Renal pelvis (tissue), 4 donors: Measurements from ENCODE around the gene CSDE1. TPM values are rescaled to one million over a fixed set of nuclear protein-coding genes. Genes with fewer than 3 reads are reported as not detected.
"Not testable (repeated sequence)": the region's sequence is repeated elsewhere in the genome, so short reads cannot be mapped to it uniquely, and the experiment has no call there.

ENCODE experiments used
- DNase-seq: peaks from one replicate; pipeline ENCODE4 v3.0.0-alpha.2; 2013
- polyA plus RNA-seq, 3 donors: library from polyadenylated mRNA; unstranded; fragments of 120-200 nt; gene quantifications; one replicate each; pipeline ENCODE4 v1.2.1, GENCODE V29; 2013; ENCODE audit not compliant: insufficient read length in 3 of 3

Gene CSDE1
- polyA plus RNA-seq, 3 donors: 394 to 452 (median 432) TPM

DNA sequence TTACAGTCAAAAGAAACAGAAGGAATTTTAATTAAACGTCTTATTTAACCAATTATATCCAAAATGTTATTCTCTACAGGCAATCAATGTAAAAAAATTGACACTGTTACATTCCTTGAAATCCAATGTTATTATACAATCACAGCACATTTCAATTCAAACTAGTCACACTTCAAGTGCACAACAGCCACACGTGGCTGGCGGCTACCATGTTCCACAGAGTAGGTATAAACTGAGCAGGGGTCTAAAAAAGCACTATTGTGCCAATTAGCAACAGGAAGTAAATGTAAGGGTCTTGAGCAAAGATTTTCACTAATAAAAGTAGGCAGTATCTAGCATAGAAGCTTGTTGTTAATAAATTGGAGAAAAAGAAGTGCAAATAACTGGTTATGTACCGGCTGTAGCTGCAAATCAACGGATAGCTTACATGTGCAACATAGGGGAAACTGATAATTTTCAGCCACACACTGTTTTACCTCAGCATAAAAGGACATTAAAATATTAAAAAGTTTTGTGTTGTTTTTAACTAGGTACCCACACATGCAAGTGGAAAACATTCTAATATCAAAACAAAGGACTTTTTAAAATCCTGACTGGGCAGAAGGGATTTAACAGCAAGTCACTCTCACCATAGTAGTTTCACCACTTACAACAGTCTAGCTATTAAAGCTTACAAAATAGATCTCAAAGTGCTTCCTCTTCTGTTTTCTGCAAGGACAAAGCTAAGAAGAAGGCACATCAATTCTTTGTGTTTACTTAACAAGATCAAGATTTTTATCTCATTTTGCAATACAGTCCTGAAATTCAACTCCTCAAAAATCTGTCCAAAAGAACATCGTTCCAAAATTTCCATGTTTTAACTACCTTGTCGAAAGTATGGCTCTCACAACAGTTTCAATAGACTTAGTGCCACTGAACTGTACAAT, 2.5 kb downstream of the CSDE1 start:
- no peak for DNase-seq

DNA sequence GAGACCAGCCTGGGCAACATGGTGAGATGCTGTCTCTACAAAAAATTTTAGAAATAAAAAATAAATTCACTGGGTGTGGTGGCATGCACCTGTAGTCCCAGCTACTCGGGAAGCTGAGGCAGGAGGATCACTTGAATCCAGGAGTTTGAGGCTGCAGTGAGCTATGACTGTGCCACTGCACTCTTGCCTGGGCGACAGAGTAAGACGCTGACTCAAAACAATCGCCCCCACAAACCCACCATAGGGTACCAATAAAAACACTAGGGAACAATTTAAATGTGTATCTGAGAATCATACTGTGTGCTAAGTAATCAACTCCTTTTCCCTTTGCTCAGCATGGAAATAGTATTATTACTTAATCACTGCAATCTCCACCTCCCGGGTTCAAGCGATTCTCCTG, 4.1 kb downstream of the CSDE1 start:
- not testable (repeated sequence) for DNase-seq

DNA sequence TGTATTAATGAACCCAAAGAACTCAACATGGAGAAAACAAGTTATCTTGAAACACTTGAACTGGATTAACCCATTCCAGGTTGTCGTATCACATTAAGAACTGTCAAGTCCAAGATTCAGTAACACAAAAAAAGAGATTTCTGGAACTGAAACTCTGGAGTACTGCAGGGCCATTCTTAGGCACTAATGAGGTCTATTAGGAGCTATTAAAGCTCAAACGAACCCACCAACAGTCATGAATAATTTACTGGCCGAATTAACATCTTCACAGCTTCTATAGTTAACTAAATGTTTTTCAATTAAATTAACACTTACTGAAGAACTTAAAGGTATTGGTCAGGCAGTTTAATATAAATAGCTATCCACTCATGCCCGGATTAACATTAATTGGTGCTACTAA, 4.6 kb downstream of the CSDE1 start:
- DNase-seq: no peak

DNA sequence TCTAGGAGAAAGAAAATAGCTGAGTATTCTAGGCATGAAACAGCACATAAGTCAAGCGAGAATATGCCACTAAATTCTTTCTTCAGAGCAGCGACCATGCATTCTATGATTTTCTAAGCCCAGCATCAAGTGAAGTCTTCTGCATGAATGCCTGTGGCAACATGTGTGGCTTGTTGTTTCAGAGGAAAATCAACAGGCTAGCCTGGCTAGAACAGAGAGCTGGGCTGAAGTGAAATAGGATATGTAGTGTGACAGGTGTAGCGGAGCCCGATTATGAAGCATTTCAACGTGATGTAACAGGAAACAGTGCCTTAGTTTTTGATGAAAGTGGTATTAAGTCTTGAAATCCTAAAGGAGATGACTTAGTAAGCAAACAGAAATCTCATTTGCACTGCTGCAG, 7.0 kb downstream of the CSDE1 start:
- DNase-seq: peak; percentile 12

DNA sequence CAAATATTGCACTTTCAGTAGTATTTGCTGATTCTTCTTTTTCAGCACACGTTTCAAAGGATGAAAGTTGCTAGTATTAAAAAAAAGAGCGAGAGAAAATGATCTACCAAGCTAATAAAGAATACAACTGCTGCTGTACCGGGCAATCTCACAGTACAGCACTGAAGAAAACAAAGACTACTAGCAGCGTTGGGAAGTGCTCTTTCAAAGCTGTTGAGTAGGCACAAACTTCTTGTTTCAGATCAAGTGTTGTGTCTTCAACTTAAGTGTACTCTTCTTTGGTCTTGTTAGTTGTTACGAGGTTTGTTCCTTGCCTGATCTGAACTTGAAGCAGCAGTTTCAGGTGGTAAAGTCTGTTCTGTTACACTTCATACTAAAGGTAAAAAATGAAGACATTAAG, 7.9 kb downstream of the CSDE1 start:
- DNase-seq: no peak

DNA sequence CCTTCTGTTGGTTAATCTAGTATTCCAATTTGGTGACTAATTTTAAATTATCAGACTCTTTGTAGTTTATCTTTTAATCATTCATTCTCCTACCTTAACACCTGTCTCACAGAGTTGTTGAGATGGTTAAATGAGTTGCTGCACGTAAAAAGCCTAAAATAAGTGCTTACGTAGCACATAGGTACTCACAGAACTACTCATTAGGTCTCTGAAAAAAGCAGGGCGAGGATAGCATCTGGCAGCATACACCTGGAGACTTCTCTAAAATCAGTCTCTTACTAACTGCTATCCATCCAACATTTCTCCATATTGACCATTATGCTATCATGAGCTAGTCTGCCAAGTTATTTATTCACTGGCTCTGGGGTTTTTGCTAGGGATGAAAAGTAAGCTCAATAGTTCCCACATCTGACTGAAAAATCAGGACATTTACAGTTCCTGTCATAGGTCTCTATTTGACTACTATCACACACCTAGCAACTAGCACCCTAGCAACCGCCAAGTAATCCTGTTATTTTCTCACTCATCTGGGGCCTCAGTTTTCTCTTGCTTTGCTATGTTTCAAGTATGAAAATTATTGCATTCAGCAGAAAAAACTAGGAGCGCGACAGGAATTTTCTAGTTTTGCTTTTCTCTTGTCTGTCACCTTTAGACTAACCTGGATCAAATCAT, 11.2 kb downstream of the CSDE1 start:
- DNase-seq: no peak

DNA sequence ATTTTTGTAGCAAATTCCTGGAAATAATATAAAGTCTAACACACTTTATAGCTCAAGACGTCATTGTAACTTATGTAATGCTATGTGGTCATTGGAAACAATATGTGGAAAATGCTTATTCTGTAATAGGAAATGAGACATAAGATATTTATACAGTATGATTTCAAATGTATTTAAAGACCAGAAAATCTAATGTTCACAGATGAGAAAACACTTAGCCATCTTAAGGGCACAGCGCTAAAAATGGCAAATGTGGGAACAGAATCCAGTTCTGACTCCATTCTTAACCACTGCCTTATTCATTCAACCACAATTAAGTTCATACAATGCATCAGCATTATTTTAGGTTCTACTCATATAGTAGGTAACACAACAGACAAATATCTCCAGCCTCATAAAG, 12.5 kb downstream of the CSDE1 start:
- no peak for DNase-seq

DNA sequence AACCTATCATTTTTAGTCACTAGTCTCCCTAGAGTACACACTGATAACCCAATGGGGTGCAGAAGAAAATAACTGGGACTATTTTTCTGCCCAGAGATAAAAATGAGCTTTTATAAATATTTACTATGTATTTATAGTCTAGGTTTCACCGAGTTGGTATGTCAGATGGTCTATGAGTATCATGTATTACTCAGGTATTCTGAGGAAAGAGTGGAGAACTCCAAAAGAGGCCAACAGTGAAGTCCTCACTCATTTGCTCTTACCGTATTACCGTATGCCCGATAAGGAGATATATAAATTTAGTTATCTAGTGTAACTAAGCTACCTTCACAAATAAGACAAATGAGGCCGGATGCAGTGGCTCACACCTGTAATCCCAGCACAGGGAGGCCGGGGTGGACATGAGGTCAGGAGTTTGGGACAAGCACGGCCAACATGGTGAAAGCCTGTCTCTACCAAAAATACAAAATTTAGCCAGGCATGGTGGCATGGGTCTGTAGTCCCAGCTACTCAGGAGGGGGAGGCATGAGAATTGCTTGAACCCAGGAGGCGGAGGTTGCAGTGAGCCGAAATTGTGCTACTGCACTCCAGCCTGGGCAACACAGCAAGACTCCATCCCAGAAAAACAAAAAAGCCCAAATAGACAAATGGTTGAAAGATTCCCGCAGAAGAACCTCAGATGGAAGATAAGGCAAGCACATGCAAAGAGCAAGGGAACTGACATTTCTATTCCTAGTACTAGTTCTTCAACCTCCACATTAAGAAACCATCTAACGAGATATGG, 15.6 kb downstream of the CSDE1 start:
- no peak for DNase-seq

DNA sequence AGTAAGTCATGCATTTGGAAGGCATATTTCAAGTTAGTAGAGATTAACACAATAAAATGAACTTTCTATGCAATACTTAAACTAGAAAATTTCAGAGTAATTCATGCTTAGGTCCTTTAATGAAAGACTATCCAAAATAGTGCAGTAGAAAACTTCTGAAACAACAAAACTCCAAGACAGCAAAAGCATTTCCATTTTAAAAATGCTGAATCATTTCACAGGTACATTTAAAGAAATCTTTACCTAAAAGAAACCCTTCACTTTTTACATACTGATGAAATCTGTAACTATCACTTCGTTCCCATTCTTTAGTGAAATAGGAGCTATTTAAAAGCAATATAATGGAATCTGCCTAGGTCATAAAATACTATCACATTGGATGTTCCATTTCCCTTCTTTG, 17.5 kb downstream of the CSDE1 start:
- no peak for DNase-seq

DNA sequence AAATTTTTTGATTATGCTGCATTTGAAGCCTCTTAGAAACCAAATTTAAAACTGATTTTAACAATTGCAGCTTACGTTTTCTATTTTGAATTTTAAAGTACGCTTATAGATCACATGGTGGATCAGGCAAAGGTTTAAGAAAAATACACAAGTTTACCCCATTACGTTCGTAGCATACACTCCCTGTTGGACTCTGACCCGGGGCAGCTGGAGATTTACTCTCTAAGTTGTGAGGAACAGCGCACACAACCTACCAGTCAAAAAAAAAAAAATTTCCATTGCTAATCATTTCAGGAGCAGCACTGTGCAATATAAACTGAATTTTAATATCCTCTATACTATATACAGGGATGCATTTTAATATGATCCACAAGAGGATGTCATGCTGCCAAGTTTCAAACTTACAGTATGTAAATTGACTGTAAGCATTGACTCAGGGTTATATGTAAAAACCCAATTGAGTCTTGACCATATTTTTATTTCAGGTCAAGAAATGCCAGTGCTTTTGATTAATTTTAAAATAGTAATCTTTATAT, 20.4 kb downstream of the CSDE1 start:
- DNase-seq: no peak

DNA sequence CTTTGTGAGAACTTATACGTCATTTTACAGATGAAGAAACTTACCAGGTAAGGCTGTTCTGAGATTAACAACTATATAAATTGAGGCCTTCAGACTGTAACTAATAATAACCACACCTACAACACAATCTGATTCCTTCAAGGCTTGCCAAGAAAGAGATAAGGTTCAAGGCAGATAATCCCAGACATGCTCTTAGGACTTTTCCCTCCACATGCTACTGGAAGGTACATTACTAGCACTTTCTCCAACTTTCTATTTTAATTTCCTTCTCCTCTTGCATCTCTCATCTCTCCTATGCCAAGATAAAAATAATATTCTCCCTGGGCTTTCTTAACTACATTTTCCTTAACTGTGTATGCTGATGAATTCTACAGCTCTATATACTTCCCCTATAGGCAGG, 22.3 kb downstream of the CSDE1 start:
- no peak for DNase-seq

DNA sequence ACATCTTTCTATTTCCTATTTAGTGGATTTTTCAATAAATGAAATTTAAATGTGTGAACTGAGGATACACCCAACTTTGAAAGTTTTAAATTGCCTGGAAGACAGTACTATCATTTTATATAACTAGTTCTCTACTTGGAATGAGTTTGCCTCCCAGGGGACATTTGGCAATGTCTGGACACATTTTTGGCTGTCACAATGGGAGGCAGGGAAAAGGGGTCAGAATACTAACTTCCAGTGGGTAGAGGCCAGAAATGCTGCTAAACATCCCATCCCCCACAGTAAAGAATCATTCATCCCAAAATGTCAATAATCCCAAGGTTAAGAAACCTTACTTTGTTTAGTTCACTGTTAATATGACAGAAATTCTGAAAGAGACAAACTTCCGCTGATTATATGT, 28.0 kb downstream of the CSDE1 start:
- DNase-seq: no peak

DNA sequence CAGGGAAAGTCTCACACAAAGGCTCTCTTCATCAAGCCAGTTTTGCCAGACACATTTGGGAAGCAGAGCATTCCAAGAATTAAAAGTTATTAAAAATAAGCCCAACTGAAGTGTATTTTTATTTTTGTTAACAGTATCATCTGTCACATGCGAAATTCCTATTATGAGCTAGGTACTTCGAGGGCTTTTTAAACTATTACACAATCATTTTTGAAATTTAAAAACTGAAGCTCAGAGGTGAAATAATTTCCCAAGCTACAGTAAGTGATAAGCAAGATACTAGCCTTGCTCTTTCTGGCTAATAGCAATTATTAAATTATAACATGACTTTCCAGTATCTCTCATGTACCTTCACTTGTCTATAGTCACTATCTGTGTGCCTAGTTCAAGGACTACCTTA, 29.2 kb downstream of the CSDE1 start:
- DNase-seq: no peak

DNA sequence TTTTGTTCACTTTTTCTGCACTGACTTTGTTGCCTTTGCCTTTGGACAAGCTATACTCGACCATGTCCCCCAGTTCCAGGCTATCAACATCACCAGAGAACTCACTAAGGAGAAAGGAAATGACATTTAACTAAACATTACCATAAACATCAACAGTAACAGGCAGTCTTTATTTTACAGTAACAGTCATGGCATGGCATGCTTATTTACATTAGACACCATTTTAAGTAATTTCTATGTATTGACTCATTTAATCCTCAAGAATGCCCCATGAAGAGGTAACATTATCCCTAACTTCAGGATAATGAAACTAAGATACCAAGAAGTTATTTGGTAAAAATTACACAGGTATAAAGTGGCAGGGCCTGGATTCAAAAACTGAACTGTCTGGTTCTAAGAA, 32.6 kb downstream of the CSDE1 start:
- DNase-seq: no peak

DNA sequence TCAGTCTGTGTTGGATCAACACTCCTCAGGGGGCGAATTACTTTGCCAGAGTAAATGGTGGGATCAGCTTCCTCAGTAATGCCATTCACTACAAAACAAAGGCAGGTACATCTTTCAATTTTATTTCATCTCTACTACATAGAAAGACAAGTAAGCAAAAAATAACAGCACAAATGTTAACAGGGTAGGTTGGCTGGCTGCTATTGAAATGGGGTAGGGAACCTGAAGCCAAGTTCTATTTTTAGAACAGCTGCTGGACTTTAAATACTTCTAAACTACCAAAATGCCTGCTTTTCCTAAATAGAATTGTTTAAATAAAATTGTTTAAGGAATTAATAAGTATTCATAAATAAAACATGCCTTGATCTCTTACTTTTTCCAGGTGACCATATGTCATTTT, 33.9 kb downstream of the CSDE1 start:
- no peak for DNase-seq

DNA sequence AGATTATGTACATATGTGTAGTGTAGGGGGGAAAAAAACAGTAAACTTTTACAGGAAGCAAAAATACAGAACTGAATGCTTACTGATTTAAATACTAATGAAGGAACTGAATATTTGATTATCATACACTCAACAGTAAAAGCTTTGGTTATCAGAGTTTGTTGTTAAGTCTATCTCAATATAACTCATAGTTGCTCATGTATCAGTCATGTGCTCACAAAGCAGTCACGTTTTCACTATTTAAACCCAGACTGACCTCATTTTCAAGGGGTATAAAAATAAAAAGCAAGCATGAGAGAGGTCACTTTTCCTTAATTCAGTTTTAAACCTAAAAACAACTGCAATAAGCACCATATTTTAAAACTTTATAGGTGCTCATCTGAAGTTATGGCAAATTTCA, 34.3 kb downstream of the CSDE1 start:
- DNase-seq: no peak

DNA sequence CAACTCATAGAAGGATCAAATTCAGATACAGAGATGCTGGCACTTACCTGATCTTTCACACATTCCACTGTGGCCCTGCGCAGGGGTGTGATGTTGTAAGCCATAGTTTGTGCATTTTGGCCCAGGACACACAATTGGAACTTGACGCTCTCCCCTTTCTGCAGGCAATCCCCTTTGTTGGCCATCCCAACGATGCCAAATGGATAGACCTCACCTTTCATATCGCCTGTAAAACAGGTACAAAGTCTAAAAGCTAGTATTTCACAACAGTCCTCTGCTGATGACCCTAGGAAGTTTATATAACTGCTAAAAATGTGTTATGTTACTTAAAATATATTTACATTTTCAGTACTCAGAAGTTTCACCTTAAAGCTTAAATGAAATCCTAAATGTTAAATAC, 37.3 kb downstream of the CSDE1 start:
- DNase-seq: no peak

DNA sequence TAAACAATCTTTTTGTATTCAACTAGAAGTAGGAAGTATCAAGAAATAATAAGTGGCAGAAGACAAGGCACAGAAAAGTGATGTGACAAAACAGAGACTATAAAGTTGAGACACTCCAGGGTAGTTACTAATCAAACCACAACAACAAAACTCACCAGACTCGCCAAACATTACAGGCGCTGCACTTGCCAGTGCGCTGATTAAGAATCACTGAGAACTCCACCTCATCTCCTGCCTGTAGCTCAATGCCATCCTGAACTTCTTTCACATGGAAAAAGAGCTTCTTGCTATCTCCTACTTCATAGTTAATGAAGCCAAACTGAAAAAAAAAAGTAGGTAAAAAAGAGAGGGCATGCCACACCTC, 38.4 kb downstream of the CSDE1 start:
- DNase-seq: no peak

DNA sequence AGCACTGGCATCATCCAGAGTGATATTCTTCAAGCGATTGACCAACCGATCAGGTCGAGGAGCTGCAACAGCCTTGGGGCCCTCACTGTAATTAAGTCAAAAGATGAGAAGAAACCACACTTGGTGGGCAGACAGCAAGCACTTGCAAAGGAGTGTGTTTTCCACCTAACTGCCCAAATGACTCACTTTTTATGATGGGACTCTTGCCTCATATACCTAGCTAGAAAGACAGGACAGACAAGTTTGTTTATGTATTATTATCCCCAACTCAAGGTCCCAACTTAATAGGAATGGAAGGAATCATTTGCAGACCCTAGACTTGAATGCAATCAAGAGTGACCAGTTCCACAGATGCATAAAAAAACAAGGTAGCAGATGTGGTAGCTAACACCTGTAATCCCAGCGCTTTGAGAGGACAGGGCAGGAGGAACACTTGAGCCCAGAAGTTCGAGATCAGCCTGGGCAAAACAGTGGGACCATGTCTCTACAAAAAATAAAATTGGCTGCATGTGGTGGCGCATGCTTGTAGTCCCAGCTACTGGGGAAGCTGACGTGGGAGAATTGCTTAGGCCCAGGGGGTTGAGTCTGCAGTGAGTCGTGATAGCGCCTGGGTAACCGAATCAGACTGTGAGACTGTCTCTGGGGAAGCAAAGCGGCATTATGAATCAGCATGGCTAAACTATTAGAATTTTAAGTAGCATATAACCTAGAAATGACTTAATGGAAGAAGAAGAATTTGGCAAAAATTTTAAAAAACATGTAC, 38.9 kb downstream of the CSDE1 start:
- no peak for DNase-seq

DNA sequence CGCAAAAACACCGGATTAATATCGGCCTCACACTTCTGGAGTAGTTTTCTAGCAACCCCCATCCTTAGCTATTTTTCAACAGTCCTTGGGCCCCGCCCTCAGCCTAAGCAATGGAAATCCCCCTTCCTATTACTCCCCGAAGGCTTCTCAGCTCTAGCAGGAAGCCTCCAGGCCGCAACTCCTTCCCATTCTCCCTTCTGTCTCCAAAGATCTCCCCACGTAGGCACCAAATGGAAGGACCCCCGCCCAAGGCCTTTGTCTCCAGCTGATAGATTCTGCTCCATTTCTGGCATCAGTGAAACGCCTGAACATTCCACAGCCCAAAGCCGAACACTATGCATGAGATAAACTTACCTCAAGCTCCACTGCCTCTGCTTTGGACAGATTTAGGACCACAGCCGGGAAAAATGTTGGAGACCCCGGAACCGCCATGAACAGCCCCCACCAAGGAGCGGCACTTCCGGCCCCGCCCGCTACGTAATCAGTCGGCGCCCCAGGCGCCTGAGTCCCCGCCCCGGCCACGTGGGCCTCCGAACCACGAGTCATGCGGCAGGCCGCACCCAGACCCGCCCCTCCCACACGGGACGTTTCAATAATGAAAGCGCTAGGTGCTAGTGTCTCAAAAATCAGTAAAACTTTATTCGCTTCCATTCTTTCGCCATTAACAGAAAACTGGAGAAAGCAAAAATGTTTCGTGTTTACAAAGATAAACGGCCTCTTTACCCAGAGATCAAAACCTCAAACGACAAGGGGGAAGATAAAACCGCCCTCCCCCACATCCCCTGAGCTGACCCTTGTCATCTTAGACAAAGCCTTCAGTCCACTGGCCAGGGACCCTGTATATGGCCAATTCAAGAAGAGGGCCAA, 41.2 kb downstream of the CSDE1 start, which contains the start of gene NRAS:
Gene NRAS, minus strand, starts transcription at position 468 of the 867 bp plus-strand sequence. CDS start 611 bp downstream, outside the sequence.
- peak; percentile 94 for DNase-seq

DNA sequence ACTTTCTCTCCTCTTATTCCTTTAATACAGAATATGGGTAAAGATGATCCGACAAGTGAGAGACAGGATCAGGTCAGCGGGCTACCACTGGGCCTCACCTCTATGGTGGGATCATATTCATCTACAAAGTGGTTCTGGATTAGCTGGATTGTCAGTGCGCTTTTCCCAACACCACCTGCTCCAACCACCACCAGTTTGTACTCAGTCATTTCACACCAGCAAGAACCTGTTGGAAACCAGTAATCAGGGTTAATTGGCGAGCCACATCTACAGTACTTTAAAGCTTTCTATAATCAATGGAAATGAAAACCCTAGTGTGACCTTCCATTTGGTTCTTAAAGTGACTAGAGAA, 41.9 kb downstream of the CSDE1 start:
- DNase-seq: no peak
